IPS-18a (cell line): ENCODE data around the gene DNAJB11.

Experiments used
- H3K27ac ChIP-seq: one replicate; pipeline ENCODE4 v1.5.1; 2013; ENCODE audit warnings: low read length
- H3K27me3 ChIP-seq: one replicate; pipeline ENCODE4 v1.6.1; 2013; ENCODE audit warnings: mild to moderate bottlenecking, low read length; ENCODE audit not compliant: control insufficient read depth, insufficient read depth
- H3K36me3 ChIP-seq: one replicate; pipeline ENCODE4 v1.6.1; 2013; ENCODE audit warnings: low read depth, low read length; ENCODE audit not compliant: control insufficient read depth
- H3K4me1 ChIP-seq: one replicate; pipeline ENCODE4 v1.6.1; 2013; ENCODE audit warnings: low read depth, low read length; ENCODE audit not compliant: control insufficient read depth
- H3K4me3 ChIP-seq: one replicate; pipeline ENCODE4 v1.5.1; 2013; ENCODE audit warnings: low read length
- H3K9ac ChIP-seq: one replicate; pipeline ENCODE4 v1.6.1; 2013; ENCODE audit warnings: mild to moderate bottlenecking, low read length, moderate library complexity
- H3K9me3 ChIP-seq: one replicate; pipeline ENCODE4 v1.6.1; 2013; ENCODE audit warnings: low read depth, low read length; ENCODE audit not compliant: control insufficient read depth

The DNAJB11 gene

GRCh38 chr3:186588632-186589031 is 18.1 kb downstream of the DNAJB11 start:
- no peak overlapping the region for H3K4me3 ChIP-seq
- H3K9me3 ChIP-seq = no peaks in the 10 kb centered on the region
- no peaks in the 10 kb centered on the region for H3K4me1 ChIP-seq
- H3K36me3 ChIP-seq = peaks cover 24% of the 10 kb centered on the region
- no peak overlapping the region for H3K27ac ChIP-seq
- no peaks in the 10 kb centered on the region for H3K27me3 ChIP-seq
- H3K9ac ChIP-seq = no peak overlapping the region

GRCh38 chr3:186589121-186589520 is 18.6 kb downstream of the DNAJB11 start:
- Histone ChIP-seq H3K27ac (no peak overlapping the region), H3K9ac (no peak overlapping the region), H3K27me3 (no peaks in the 10 kb centered on the region)

GRCh38 chr3:186589856-186590579 is 19.5 kb downstream of the DNAJB11 start:
- Histone ChIP-seq H3K36me3 (peaks cover 10% of the 10 kb centered on the region), H3K9ac (no peak overlapping the region), H3K9me3 (no peaks in the 10 kb centered on the region), H3K27me3 (no peaks in the 10 kb centered on the region), H3K27ac (no peak overlapping the region), H3K4me1 (no peaks in the 10 kb centered on the region), H3K4me3 (no peak overlapping the region)

More at GRCh38 chr3:186589121-186589520, 18.6 kb downstream of the DNAJB11 start:
- no peak overlapping the region for H3K4me3 ChIP-seq
- H3K36me3 ChIP-seq = peaks cover 19% of the 10 kb centered on the region
- H3K4me1 ChIP-seq = no peaks in the 10 kb centered on the region
- no peaks in the 10 kb centered on the region for H3K9me3 ChIP-seq

GRCh38 chr3:186590580-186591295 is 20.2 kb downstream of the DNAJB11 start:
- Histone ChIP-seq H3K27ac (no peak overlapping the region), H3K4me1 (no peaks in the 10 kb centered on the region), H3K4me3 (no peak overlapping the region)

GRCh38 chr3:186592682-186593081 is 22.2 kb downstream of the DNAJB11 start:
- Histone ChIP-seq H3K4me3 (no peak overlapping the region), H3K9me3 (no peaks in the 10 kb centered on the region), H3K36me3 (no peaks in the 10 kb centered on the region), H3K9ac (no peak overlapping the region), H3K27me3 (no peaks in the 10 kb centered on the region), H3K4me1 (peaks cover 4% of the 10 kb centered on the region), H3K27ac (no peak overlapping the region)

More at GRCh38 chr3:186590580-186591295, 20.2 kb downstream of the DNAJB11 start:
- Histone ChIP-seq H3K27me3 (no peaks in the 10 kb centered on the region), H3K9me3 (no peaks in the 10 kb centered on the region), H3K36me3 (peaks cover 3% of the 10 kb centered on the region), H3K9ac (no peak overlapping the region)

- Histone ChIP-seq H3K27me3 (no peaks in the 10 kb centered on the region), H3K36me3 (no peaks in the 10 kb centered on the region), H3K4me1 (peaks cover 4% of the 10 kb centered on the region), H3K27ac (no peak overlapping the region), H3K4me3 (no peak overlapping the region), H3K9me3 (no peaks in the 10 kb centered on the region), H3K9ac (no peak overlapping the region)
Observed at GRCh38 chr3:186593862-186594261, 23.3 kb downstream of the DNAJB11 start.

GRCh38 chr3:186594591-186595113 is 24.1 kb downstream of the DNAJB11 start:
- H3K4me1 ChIP-seq = peaks cover 4% of the 10 kb centered on the region
- no peaks in the 10 kb centered on the region for H3K9me3 ChIP-seq
- H3K27me3 ChIP-seq = no peaks in the 10 kb centered on the region
- H3K36me3 ChIP-seq = no peaks in the 10 kb centered on the region
- H3K27ac ChIP-seq = no peak overlapping the region
- H3K4me3 ChIP-seq = no peak overlapping the region
- H3K9ac ChIP-seq = no peak overlapping the region

- Histone ChIP-seq H3K27ac (no peak overlapping the region), H3K9me3 (no peaks in the 10 kb centered on the region), H3K36me3 (no peaks in the 10 kb centered on the region), H3K4me1 (peaks cover 4% of the 10 kb centered on the region), H3K9ac (no peak overlapping the region), H3K4me3 (no peak overlapping the region), H3K27me3 (no peaks in the 10 kb centered on the region)
Observed at GRCh38 chr3:186596568-186597287, 26.2 kb downstream of the DNAJB11 start.

GRCh38 chr3:186598108-186598784 is 27.7 kb downstream of the DNAJB11 start:
- H3K4me1 ChIP-seq = peaks cover 4% of the 10 kb centered on the region
- H3K4me3 ChIP-seq = no peak overlapping the region
- H3K36me3 ChIP-seq = no peaks in the 10 kb centered on the region
- no peaks in the 10 kb centered on the region for H3K9me3 ChIP-seq
- H3K27ac ChIP-seq = no peak overlapping the region
- no peaks in the 10 kb centered on the region for H3K27me3 ChIP-seq
- H3K9ac ChIP-seq = no peak overlapping the region

GRCh38 chr3:186598794-186599141 is 28.2 kb downstream of the DNAJB11 start:
- H3K4me3 ChIP-seq = no peak overlapping the region
- no peak overlapping the region for H3K9ac ChIP-seq
- H3K27ac ChIP-seq = no peak overlapping the region
- no peaks in the 10 kb centered on the region for H3K36me3 ChIP-seq
- peaks cover 4% of the 10 kb centered on the region for H3K4me1 ChIP-seq
- no peaks in the 10 kb centered on the region for H3K27me3 ChIP-seq
- no peaks in the 10 kb centered on the region for H3K9me3 ChIP-seq

- H3K27me3 ChIP-seq = no peaks in the 10 kb centered on the region
- H3K9me3 ChIP-seq = no peaks in the 10 kb centered on the region
- H3K4me3 ChIP-seq = no peak overlapping the region
- H3K36me3 ChIP-seq = no peaks in the 10 kb centered on the region
- H3K4me1 ChIP-seq = peaks cover 4% of the 10 kb centered on the region
- no peak overlapping the region for H3K9ac ChIP-seq
- H3K27ac ChIP-seq = no peak overlapping the region
Observed at GRCh38 chr3:186599142-186599784, 28.7 kb downstream of the DNAJB11 start.
